Activated naive CD4-positive, alpha-beta T cell treated with anti-CD3 and anti-CD28 coated beads for 36 hours (primary cell): ENCODE results near the gene BRI3BP. TPM values are rescaled to one million over a fixed set of nuclear protein-coding genes. Genes with fewer than 3 reads are reported as not detected.

ENCODE experiments used
- CTCF ChIA-PET: fragments of 350-600 bp; sonication (Branson Sonifier 250); formaldehyde crosslinking; loops from one replicate; lab custom pipeline; 2021; ENCODE audit warnings: antibody characterized with exemption; lab: Charles Lee
- DNase-seq: peaks from one replicate; pipeline ENCODE4 v3.0.0-alpha.2; 2020
- H3K27ac Mint-ChIP-seq: one replicate; pipeline ENCODE4 v1.8.0; 2021; ENCODE audit warnings: mild to moderate bottlenecking, mixed read lengths
- H3K27me3 Mint-ChIP-seq: one replicate; pipeline ENCODE4 v1.8.0; 2021; ENCODE audit warnings: low read depth, mixed read lengths
- H3K36me3 Mint-ChIP-seq: one replicate; pipeline ENCODE4 v1.8.0; 2021; ENCODE audit warnings: low read depth, mixed read lengths
- H3K4me1 Mint-ChIP-seq: one replicate; pipeline ENCODE4 v1.8.0; 2021; ENCODE audit warnings: low read depth, mixed read lengths
- H3K4me3 Mint-ChIP-seq: one replicate; pipeline ENCODE4 v1.8.0; 2021; ENCODE audit warnings: mild to moderate bottlenecking, moderate library complexity, mixed read lengths
- H3K9me3 Mint-ChIP-seq: one replicate; pipeline ENCODE4 v1.8.0; 2021; ENCODE audit warnings: mixed read lengths
- intact Hi-C: fragments of 100-400 bp; cut with micrococcal nuclease; formaldehyde crosslinking; loops from one replicate; pipeline ENCODE4 v1.15.1; 2023
- total RNA-seq, 2 experiments: library from RNA; stranded (reverse); gene quantifications; one replicate each; pipeline ENCODE4 v1.2.3, GENCODE V29; 2021

BRI3BP gene
- total RNA-seq, 2 experiments from 2014 or later, result 19.4 to 19.6 TPM

DNA sequence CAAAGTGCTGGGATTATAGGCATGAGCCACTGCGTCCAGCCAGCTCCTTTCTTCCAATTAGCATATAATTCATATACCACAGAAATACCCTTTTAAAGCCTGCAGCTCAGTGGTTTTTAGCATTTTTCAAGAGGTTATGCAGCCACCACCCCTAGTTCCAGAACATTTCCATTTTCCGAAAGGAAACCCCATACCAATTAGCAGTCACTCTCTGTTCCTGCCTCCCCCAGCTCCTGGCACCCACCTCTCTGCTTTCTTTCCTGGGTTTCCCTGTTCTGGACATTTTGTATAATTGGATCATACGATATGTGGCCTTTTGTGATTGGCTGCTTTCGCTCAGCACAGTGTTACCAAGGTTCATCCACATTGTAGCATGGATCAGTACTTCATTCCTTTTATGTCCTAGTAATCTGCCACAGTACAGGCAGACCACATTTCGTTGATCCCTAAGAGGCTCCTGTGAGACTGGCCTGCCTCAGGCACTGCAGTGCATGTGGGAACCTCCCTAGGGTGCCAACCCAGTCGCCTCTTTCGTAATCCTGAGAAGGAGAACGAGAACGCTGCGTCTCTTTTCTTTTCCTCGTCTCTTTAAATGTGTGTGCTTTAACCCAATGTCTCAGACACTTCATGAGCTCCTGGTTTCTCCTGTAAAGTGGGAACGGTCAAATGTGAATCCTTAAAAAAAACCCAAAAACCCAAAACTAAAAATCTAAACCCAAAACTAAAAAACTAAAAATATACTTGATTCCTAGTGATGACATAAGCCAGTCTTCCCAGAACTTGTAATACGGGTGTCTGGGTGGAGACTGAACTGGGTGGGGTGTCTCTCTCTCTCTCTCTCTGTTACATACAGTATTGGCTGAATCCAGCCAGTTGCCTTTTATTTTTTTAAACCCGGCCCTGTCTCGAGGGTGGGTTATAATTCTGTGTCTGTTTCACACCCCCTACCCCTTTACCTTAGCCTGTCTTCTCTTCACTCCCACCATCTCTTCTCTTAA, 86.5 kb downstream of the BRI3BP start:
- Mint-ChIP-seq H3K4me1 (no peaks in the 10 kb centered on the region), H3K9me3 (no peaks in the 10 kb centered on the region), H3K27me3 (no peaks in the 10 kb centered on the region), H3K4me3 (no peak overlapping the region), H3K36me3 (peaks cover 12% of the 10 kb centered on the region), H3K27ac (no peak overlapping the region)
- intact Hi-C loops, result no loop called here
- CTCF ChIA-PET, result no interaction called here
- DNase-seq, result no peak

Other genes with a start within 250 kb of the BRI3BP start
- 10 to 100 TPM; 18.2 to 18.3 TPM for gene SCARB1, start 129.8 kb upstream of the BRI3BP start, total RNA-seq
- gene UBC, start 79.0 kb upstream of the BRI3BP start, total RNA-seq, result 1,000 to 10,000 TPM; 1,036 to 1,066 TPM
- gene DHX37, start 4.5 kb upstream of the BRI3BP start, total RNA-seq, result 10 to 100 TPM; 21.7 to 23.0 TPM
- 10 to 100 TPM; 10.6 to 11.2 TPM for gene AACS, start 71.8 kb downstream of the BRI3BP start, total RNA-seq
- not detected for gene TMEM132B, start 192.7 kb downstream of the BRI3BP start, total RNA-seq